Activated naive CD4-positive, alpha-beta T cell treated with anti-CD3 and anti-CD28 coated beads, Interleukin-2, amount 50 U/mL, for 24 hours (primary cell): ENCODE results near the gene C2CD5.
"Not testable (repeated sequence)": the region's sequence is repeated elsewhere in the genome, so short reads cannot be mapped to it uniquely, and the experiment has no call there.

Source experiments
- H3K27ac Mint-ChIP-seq: one replicate; pipeline ENCODE4 v1.8.0; 2021; ENCODE audit warnings: mild to moderate bottlenecking, mixed read lengths
- H3K27me3 Mint-ChIP-seq: one replicate; pipeline ENCODE4 v1.8.0; 2021; ENCODE audit warnings: mixed read lengths
- H3K36me3 Mint-ChIP-seq: one replicate; pipeline ENCODE4 v1.8.0; 2021; ENCODE audit warnings: mixed read lengths
- H3K4me1 Mint-ChIP-seq: one replicate; pipeline ENCODE4 v1.8.0; 2021; ENCODE audit warnings: mixed read lengths
- H3K4me3 Mint-ChIP-seq: one replicate; pipeline ENCODE4 v1.8.0; 2021; ENCODE audit warnings: mild to moderate bottlenecking, mixed read lengths
- H3K9me3 Mint-ChIP-seq: one replicate; pipeline ENCODE4 v1.8.0; 2021; ENCODE audit warnings: mixed read lengths

Gene C2CD5

GRCh38 chr12:22473212-22473611 is 71.1 kb downstream of the C2CD5 start:
- Mint-ChIP-seq H3K4me1 (peaks cover 32% of the 10 kb centered on the region), H3K9me3 (no peaks in the 10 kb centered on the region), H3K36me3 (peaks cover 21% of the 10 kb centered on the region), H3K27me3 (no peaks in the 10 kb centered on the region), H3K4me3 (no peak overlapping the region), H3K27ac (peak overlapping the region; percentile 1)

GRCh38 chr12:22467190-22467589 is 77.2 kb downstream of the C2CD5 start:
- H3K9me3 Mint-ChIP-seq = no peaks in the 10 kb centered on the region
- no peak overlapping the region for H3K27ac Mint-ChIP-seq
- peaks cover 17% of the 10 kb centered on the region for H3K4me1 Mint-ChIP-seq
- H3K4me3 Mint-ChIP-seq = no peak overlapping the region
- H3K27me3 Mint-ChIP-seq = no peaks in the 10 kb centered on the region
- peaks cover 11% of the 10 kb centered on the region for H3K36me3 Mint-ChIP-seq

- Mint-ChIP-seq H3K9me3 (no peaks in the 10 kb centered on the region), H3K27me3 (no peaks in the 10 kb centered on the region), H3K36me3 (no peaks in the 10 kb centered on the region), H3K4me3 (no peak overlapping the region), H3K4me1 (peaks cover 4% of the 10 kb centered on the region), H3K27ac (peak overlapping the region; percentile 4)
Observed at GRCh38 chr12:22463306-22463705, 81.0 kb downstream of the C2CD5 start.

GRCh38 chr12:22461786-22462185 is 82.6 kb downstream of the C2CD5 start:
- Mint-ChIP-seq H3K4me1 (peaks cover 4% of the 10 kb centered on the region), H3K36me3 (no peaks in the 10 kb centered on the region), H3K27ac (no peak overlapping the region), H3K4me3 (no peak overlapping the region), H3K27me3 (no peaks in the 10 kb centered on the region), H3K9me3 (no peaks in the 10 kb centered on the region)

GRCh38 chr12:22459838-22460490 is 84.4 kb downstream of the C2CD5 start:
- peaks cover 4% of the 10 kb centered on the region for H3K4me1 Mint-ChIP-seq
- H3K27me3 Mint-ChIP-seq = no peaks in the 10 kb centered on the region
- H3K36me3 Mint-ChIP-seq = no peaks in the 10 kb centered on the region
- H3K4me3 Mint-ChIP-seq = no peak overlapping the region
- no peaks in the 10 kb centered on the region for H3K9me3 Mint-ChIP-seq
- no peak overlapping the region for H3K27ac Mint-ChIP-seq

GRCh38 chr12:22458298-22458937 is 85.9 kb downstream of the C2CD5 start:
- no peak overlapping the region for H3K4me3 Mint-ChIP-seq
- peak overlapping the region; percentile 9 for H3K27ac Mint-ChIP-seq
- H3K4me1 Mint-ChIP-seq = peaks cover 4% of the 10 kb centered on the region
- H3K9me3 Mint-ChIP-seq = no peaks in the 10 kb centered on the region
- no peaks in the 10 kb centered on the region for H3K36me3 Mint-ChIP-seq
- H3K27me3 Mint-ChIP-seq = no peaks in the 10 kb centered on the region

- no peak overlapping the region for H3K4me3 Mint-ChIP-seq
- H3K9me3 Mint-ChIP-seq = no peaks in the 10 kb centered on the region
- H3K27ac Mint-ChIP-seq = no peak overlapping the region
- no peaks in the 10 kb centered on the region for H3K36me3 Mint-ChIP-seq
- H3K4me1 Mint-ChIP-seq = peaks cover 4% of the 10 kb centered on the region
- no peaks in the 10 kb centered on the region for H3K27me3 Mint-ChIP-seq
Observed at GRCh38 chr12:22457085-22457484, 87.3 kb downstream of the C2CD5 start.

- no peaks in the 10 kb centered on the region for H3K4me1 Mint-ChIP-seq
- no peaks in the 10 kb centered on the region for H3K27me3 Mint-ChIP-seq
- no peak overlapping the region for H3K4me3 Mint-ChIP-seq
- H3K27ac Mint-ChIP-seq = no peak overlapping the region
- H3K9me3 Mint-ChIP-seq = no peaks in the 10 kb centered on the region
- no peaks in the 10 kb centered on the region for H3K36me3 Mint-ChIP-seq
Observed at GRCh38 chr12:22453511-22453910, 90.8 kb downstream of the C2CD5 start.

GRCh38 chr12:22447223-22447622 is 97.1 kb downstream of the C2CD5 start:
- no peak overlapping the region for H3K4me3 Mint-ChIP-seq
- H3K27me3 Mint-ChIP-seq = no peaks in the 10 kb centered on the region
- H3K27ac Mint-ChIP-seq = no peak overlapping the region
- H3K4me1 Mint-ChIP-seq = peaks cover 6% of the 10 kb centered on the region
- H3K36me3 Mint-ChIP-seq = no peaks in the 10 kb centered on the region
- no peaks in the 10 kb centered on the region for H3K9me3 Mint-ChIP-seq

GRCh38 chr12:22444317-22444665 is 100.1 kb downstream of the C2CD5 start:
- H3K27me3 Mint-ChIP-seq, H3K36me3 Mint-ChIP-seq, H3K9me3 Mint-ChIP-seq, H3K27ac Mint-ChIP-seq, H3K4me3 Mint-ChIP-seq: not testable (repeated sequence)
- H3K4me1 Mint-ChIP-seq = peaks cover 13% of the 10 kb centered on the region

GRCh38 chr12:22443379-22444316 is 100.7 kb downstream of the C2CD5 start:
- Mint-ChIP-seq H3K36me3 (no peaks in the 10 kb centered on the region), H3K4me1 (peaks cover 19% of the 10 kb centered on the region), H3K27me3 (no peaks in the 10 kb centered on the region), H3K27ac (no peak overlapping the region), H3K9me3 (no peaks in the 10 kb centered on the region), H3K4me3 (no peak overlapping the region)

- Mint-ChIP-seq H3K36me3 (no peaks in the 10 kb centered on the region), H3K27ac (no peak overlapping the region), H3K4me1 (peaks cover 33% of the 10 kb centered on the region), H3K4me3 (no peak overlapping the region), H3K9me3 (no peaks in the 10 kb centered on the region), H3K27me3 (no peaks in the 10 kb centered on the region)
Observed at GRCh38 chr12:22437031-22437806, 107.1 kb downstream of the C2CD5 start.

GRCh38 chr12:22435583-22435982 is 108.8 kb downstream of the C2CD5 start:
- Mint-ChIP-seq H3K27ac (no peak overlapping the region), H3K4me3 (no peak overlapping the region), H3K9me3 (no peaks in the 10 kb centered on the region), H3K27me3 (no peaks in the 10 kb centered on the region), H3K4me1 (peaks cover 41% of the 10 kb centered on the region), H3K36me3 (no peaks in the 10 kb centered on the region)

GRCh38 chr12:22431693-22432251 is 112.6 kb downstream of the C2CD5 start:
- no peaks in the 10 kb centered on the region for H3K9me3 Mint-ChIP-seq
- peaks cover 19% of the 10 kb centered on the region for H3K4me1 Mint-ChIP-seq
- peak overlapping the region; percentile 65 for H3K4me3 Mint-ChIP-seq
- peak overlapping the region; percentile 93 for H3K27ac Mint-ChIP-seq
- no peaks in the 10 kb centered on the region for H3K27me3 Mint-ChIP-seq
- no peaks in the 10 kb centered on the region for H3K36me3 Mint-ChIP-seq

- no peaks in the 10 kb centered on the region for H3K27me3 Mint-ChIP-seq
- no peaks in the 10 kb centered on the region for H3K9me3 Mint-ChIP-seq
- no peaks in the 10 kb centered on the region for H3K36me3 Mint-ChIP-seq
- H3K4me3 Mint-ChIP-seq = no peak overlapping the region
- H3K4me1 Mint-ChIP-seq = peaks cover 3% of the 10 kb centered on the region
- H3K27ac Mint-ChIP-seq = no peak overlapping the region
Observed at GRCh38 chr12:22416801-22417200, 127.5 kb downstream of the C2CD5 start.
